Memory B cell (primary cell): Measurements from ENCODE around the gene SLC22A23.
"Not testable (repeated sequence)": the region's sequence is repeated elsewhere in the genome, so short reads cannot be mapped to it uniquely, and the experiment has no call there.

ENCODE experiments used
- ATAC-seq: fragments of 150-1000 bp; cut with Tn5 transposase; 2 replicates; pipeline ENCODE4 v1.10.0; 2021; ENCODE audit warnings: low read depth, mild to moderate bottlenecking, moderate library complexity
- DNase-seq, 2 donors: peaks; one replicate each; pipeline ENCODE4 v3.0.0; 2022; ENCODE audit warnings: low spot score in 2 of 2
- H3K27ac Mint-ChIP-seq: one replicate; pipeline ENCODE4 v1.8.0; 2022; ENCODE audit warnings: mild to moderate bottlenecking, moderate library complexity, mixed read lengths
- H3K27me3 Mint-ChIP-seq: one replicate; pipeline ENCODE4 v1.8.0; 2022; ENCODE audit warnings: mixed read lengths
- H3K36me3 Mint-ChIP-seq: one replicate; pipeline ENCODE4 v1.8.0; 2022; ENCODE audit warnings: mild to moderate bottlenecking, mixed read lengths
- H3K4me1 Mint-ChIP-seq: one replicate; pipeline ENCODE4 v1.8.0; 2022; ENCODE audit warnings: mixed read lengths
- H3K4me3 Mint-ChIP-seq: one replicate; pipeline ENCODE4 v1.8.0; 2022; ENCODE audit warnings: mild to moderate bottlenecking, moderate library complexity, mixed read lengths
- H3K9me3 Mint-ChIP-seq: one replicate; pipeline ENCODE4 v1.8.0; 2022; ENCODE audit warnings: mixed read lengths

The SLC22A23 gene

DNA sequence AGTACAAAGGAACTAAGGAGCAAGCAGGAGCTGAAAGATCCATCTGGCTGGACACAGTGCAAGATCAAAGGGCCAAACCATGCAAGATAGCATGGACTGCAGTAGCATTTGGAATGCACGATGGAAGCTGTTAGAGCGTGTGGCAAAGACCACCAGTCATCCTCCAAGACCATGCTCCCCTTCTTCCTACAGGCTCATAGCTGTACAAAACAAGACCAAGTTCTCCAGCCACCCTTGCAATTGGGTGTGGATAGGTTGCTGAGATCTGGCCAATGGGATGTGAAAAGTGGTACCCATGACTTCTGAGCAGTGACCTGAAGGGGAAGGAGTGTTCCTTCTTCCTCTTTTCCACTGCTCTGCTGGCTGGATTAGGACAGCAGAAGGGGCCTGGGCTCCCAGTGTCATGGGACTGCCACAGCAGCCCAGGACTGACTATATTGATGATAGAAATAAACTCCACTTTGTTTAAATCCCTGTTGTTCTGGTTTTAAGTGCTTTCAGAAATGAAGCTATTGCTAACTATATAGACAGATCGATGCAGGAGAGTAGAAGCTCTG, 64.9 kb downstream of the SLC22A23 start:
- no peak overlapping the region for H3K4me3 Mint-ChIP-seq
- no peak for DNase-seq
- no peaks in the 10 kb centered on the region for H3K9me3 Mint-ChIP-seq
- no peaks in the 10 kb centered on the region for H3K36me3 Mint-ChIP-seq
- H3K27me3 Mint-ChIP-seq = peaks cover 4% of the 10 kb centered on the region
- H3K27ac Mint-ChIP-seq = no peak overlapping the region
- peaks cover 12% of the 10 kb centered on the region for H3K4me1 Mint-ChIP-seq
- ATAC-seq = no peak

DNA sequence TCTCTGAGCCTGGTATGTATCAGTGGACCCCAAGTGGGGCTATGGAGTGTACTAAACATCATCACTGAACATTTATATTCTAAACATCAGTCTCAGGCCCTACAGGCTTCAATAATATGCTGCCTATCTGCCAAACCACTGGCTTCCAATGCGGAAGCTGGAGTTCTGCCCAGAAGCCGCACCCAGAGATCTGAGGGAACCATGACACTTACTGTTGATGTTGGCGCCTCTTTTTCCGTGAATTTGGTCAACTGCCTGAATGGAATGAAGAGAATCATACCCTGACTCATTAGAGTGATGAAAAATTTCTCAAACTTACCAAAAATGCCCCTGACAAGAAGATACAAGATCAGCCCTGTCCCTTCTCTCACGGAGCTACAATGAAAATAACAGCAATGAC, 66.2 kb downstream of the SLC22A23 start:
- ATAC-seq = no peak
- Mint-ChIP-seq H3K9me3 (no peaks in the 10 kb centered on the region), H3K27ac (no peak overlapping the region)

DNA sequence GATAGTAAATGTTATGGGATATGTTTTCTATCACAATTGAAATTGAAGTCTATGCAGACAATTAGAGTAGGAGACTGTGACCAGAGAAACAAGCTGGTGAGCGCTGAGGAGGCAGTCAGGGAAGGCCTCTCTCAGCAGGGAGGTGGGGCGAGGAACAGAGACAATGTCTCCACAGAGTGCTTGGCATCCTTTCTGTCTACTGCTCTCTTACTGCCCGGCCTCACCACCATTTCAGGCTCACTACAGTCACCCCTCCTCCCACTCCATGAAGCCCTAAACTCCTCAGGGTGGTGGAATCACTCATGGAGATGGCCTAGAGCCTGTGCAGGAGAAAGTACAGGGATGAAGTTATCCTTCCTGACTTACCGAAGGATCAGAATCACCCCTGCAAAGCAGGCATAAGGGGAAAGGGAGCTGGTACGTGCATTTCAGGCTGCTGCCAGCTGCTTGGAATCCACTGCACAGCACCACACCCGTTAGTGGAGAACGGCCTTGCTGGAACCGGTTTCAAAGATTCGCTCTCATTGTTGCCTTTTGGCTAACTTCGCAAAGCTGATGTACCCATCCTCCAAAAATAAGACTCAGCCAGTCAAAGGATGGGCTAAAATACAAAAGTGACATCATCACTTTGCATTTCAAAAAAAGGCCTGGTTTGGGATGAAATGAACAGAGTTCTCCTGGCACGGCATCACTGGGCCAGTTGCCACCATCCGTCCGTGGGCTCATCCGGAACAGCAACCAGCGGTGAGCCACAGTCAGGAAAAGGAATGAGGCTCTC, 67.3 kb downstream of the SLC22A23 start:
- Mint-ChIP-seq H3K9me3 (no peaks in the 10 kb centered on the region), H3K27ac (no peak overlapping the region), H3K36me3 (no peaks in the 10 kb centered on the region), H3K4me1 (peaks cover 16% of the 10 kb centered on the region), H3K27me3 (peaks cover 9% of the 10 kb centered on the region), H3K4me3 (no peak overlapping the region)
- DNase-seq = no peak
- no peak for ATAC-seq

More for the DNA sequence above, 66.2 kb downstream of the SLC22A23 start:
- peaks cover 5% of the 10 kb centered on the region for H3K27me3 Mint-ChIP-seq
- H3K36me3 Mint-ChIP-seq = no peaks in the 10 kb centered on the region
- no peak overlapping the region for H3K4me3 Mint-ChIP-seq
- peaks cover 12% of the 10 kb centered on the region for H3K4me1 Mint-ChIP-seq
- no peak for DNase-seq

GRCh38 chr6:3388786-3389185, 68.1 kb downstream of the SLC22A23 start:
- Mint-ChIP-seq H3K27ac (peak overlapping the region; percentile 53), H3K9me3 (no peaks in the 10 kb centered on the region), H3K4me1 (peaks cover 16% of the 10 kb centered on the region), H3K36me3 (no peaks in the 10 kb centered on the region), H3K27me3 (peaks cover 9% of the 10 kb centered on the region), H3K4me3 (no peak overlapping the region)
- peak; percentile 95 for ATAC-seq
- DNase-seq = peak; percentile 20 to 36

- no peak for ATAC-seq
- H3K36me3 Mint-ChIP-seq = no peaks in the 10 kb centered on the region
Measured at GRCh38 chr6:3386374-3386857, 70.4 kb downstream of the SLC22A23 start.

GRCh38 chr6:3385660-3386151, 71.1 kb downstream of the SLC22A23 start:
- no peak overlapping the region for H3K27ac Mint-ChIP-seq
- peaks cover 22% of the 10 kb centered on the region for H3K4me1 Mint-ChIP-seq
- no peaks in the 10 kb centered on the region for H3K36me3 Mint-ChIP-seq
- ATAC-seq (no peak), DNase-seq (no peak)
- no peak overlapping the region for H3K4me3 Mint-ChIP-seq
- H3K9me3 Mint-ChIP-seq = no peaks in the 10 kb centered on the region
- peaks cover 19% of the 10 kb centered on the region for H3K27me3 Mint-ChIP-seq

More at GRCh38 chr6:3386374-3386857, 70.4 kb downstream of the SLC22A23 start:
- Mint-ChIP-seq H3K27me3 (peaks cover 19% of the 10 kb centered on the region), H3K4me1 (peaks cover 22% of the 10 kb centered on the region), H3K27ac (no peak overlapping the region), H3K9me3 (no peaks in the 10 kb centered on the region), H3K4me3 (no peak overlapping the region)
- no peak for DNase-seq

GRCh38 chr6:3385181-3385580, 71.7 kb downstream of the SLC22A23 start:
- H3K9me3 Mint-ChIP-seq, ATAC-seq, H3K36me3 Mint-ChIP-seq, DNase-seq, H3K27ac Mint-ChIP-seq, H3K4me3 Mint-ChIP-seq: not testable (repeated sequence)
- Mint-ChIP-seq H3K27me3 (peaks cover 19% of the 10 kb centered on the region), H3K4me1 (peaks cover 22% of the 10 kb centered on the region)

DNA sequence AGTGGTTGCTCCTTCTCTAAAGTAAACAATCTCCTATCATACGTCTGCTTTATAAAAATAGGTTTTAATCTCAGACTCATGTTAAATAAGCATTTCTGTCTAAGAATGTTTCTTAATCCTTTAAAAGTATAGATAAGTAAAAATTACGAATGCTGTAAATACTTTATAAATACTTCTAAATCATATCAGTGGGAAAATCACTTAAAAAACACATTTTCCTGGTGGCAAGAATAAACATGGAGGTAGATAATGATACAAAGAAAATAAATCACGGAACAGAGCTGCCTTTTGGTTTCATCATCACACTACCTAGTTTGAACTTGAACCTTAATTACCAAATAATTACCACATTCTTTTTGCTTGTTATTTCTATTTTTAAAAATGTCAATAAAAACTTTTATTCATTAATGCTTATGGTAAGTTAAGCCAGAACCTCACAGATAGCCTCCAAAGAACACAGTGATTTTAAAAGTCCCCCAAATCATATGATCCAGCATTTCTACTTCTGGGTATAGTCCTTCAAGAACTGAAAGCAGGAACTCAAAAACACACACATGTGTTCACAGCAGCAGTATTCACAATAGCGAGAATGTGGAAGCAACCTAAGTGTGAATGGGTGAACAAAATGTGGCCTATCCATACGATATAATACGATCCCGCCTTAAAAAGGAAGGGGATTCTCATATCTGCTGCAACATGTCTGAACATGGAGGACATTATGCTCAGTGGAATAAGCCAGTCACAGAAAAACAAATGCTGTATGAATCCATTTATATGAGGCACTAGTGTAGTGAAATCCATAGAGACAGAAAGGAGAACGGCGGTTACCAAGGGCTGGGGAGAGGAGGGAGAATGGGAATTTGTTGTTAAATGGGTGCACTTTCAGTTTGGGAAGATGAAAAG, 72.4 kb downstream of the SLC22A23 start:
- Mint-ChIP-seq H3K4me1 (peaks cover 22% of the 10 kb centered on the region), H3K4me3 (no peak overlapping the region), H3K9me3 (no peaks in the 10 kb centered on the region), H3K27me3 (peaks cover 21% of the 10 kb centered on the region), H3K36me3 (no peaks in the 10 kb centered on the region), H3K27ac (no peak overlapping the region)
- no peak for ATAC-seq
- DNase-seq = no peak

DNA sequence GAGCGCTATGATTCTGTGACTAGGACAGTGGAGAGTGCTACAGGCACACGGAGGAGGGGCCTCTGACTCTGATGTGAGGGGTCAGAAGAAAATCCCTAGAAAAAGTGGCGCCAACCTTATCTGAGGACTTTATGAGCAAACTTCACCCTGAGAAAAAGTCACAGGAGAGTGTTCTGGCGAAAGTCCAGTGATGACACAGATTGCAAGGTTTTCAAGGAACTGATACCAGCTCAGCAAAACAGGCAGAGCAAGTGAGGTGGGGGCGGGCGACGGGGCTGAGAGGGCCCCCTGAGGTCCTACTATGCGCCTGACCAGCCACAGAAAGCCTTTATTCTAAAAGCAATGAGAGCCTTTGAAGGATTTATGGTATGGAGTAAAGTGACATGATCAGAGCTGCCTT, 73.3 kb downstream of the SLC22A23 start:
- H3K36me3 Mint-ChIP-seq = no peaks in the 10 kb centered on the region
- H3K9me3 Mint-ChIP-seq = no peaks in the 10 kb centered on the region
- ATAC-seq (no peak), DNase-seq (no peak)
- H3K27ac Mint-ChIP-seq = no peak overlapping the region
- H3K27me3 Mint-ChIP-seq = peaks cover 24% of the 10 kb centered on the region
- H3K4me1 Mint-ChIP-seq = peaks cover 20% of the 10 kb centered on the region
- H3K4me3 Mint-ChIP-seq = no peak overlapping the region

DNA sequence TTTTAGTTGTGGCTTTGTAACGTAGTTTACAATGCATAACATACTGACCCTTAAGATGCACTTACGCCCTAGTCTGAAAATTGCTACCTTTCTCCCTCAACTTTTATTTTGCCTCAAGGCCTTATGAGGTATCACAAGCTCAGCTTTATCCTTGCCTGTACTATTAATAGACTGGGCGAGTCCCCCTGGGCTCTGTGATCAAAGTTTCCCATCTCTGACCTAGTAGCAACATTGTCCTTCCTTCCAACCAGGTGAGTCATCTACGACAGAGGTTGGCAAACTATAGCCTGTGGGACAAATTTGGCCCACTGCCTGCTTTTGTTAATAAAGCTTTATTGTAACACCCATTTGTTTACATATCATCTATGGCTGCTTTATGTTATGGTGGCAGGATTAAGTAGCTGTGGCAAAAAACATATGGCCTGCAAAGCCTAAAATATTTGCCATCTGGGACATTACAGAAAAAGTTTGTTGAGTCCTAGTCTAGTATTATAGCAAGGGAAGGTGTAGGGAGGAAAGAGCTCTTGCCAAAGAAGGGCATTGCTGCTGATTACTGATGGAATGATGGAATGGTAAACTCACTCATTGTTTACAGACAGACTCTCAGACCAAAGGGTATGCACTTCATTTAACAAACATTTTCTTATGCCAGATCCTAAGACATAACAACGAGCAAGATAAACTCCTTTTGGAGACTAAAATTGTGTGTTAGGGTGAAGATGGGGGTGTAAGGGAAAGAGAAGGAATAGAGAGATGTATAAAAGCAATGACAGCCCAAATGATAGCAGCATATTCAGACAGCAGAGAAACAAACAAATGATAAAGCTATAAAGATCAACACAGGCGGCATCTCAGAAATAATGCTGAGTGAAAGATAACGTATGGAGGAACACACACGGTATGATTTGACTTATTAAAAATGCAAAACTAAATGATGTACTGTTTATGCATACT, 74.2 kb downstream of the SLC22A23 start:
- Mint-ChIP-seq H3K4me3 (no peak overlapping the region), H3K27ac (no peak overlapping the region), H3K4me1 (peaks cover 14% of the 10 kb centered on the region), H3K36me3 (no peaks in the 10 kb centered on the region), H3K9me3 (no peaks in the 10 kb centered on the region), H3K27me3 (peaks cover 27% of the 10 kb centered on the region)
- ATAC-seq (no peak), DNase-seq (no peak)

- Mint-ChIP-seq H3K4me1 (peaks cover 10% of the 10 kb centered on the region), H3K36me3 (no peaks in the 10 kb centered on the region), H3K27ac (no peak overlapping the region), H3K4me3 (no peak overlapping the region), H3K27me3 (peaks cover 27% of the 10 kb centered on the region), H3K9me3 (no peaks in the 10 kb centered on the region)
- DNase-seq (no peak), ATAC-seq (no peak)
Measured at GRCh38 chr6:3381233-3381921, 75.5 kb downstream of the SLC22A23 start.

- H3K27ac Mint-ChIP-seq = no peak overlapping the region
- peaks cover 26% of the 10 kb centered on the region for H3K27me3 Mint-ChIP-seq
- H3K9me3 Mint-ChIP-seq = no peaks in the 10 kb centered on the region
- H3K4me1 Mint-ChIP-seq = peaks cover 10% of the 10 kb centered on the region
- no peak overlapping the region for H3K4me3 Mint-ChIP-seq
- DNase-seq (no peak), ATAC-seq (no peak)
- no peaks in the 10 kb centered on the region for H3K36me3 Mint-ChIP-seq
Measured at GRCh38 chr6:3380344-3381232, 76.3 kb downstream of the SLC22A23 start.
